HepG2 (cell line): Measurements from ENCODE around the gene RAD23A. TPM values are rescaled to one million over a fixed set of nuclear protein-coding genes. Genes with fewer than 3 reads are reported as not detected.

Source experiments
- GATAD1 ChIP-seq: IDR thresholded peaks from 2 replicates; pipeline ENCODE4 v1.6.1; 2016; ENCODE audit warnings: missing genetic modification reagents, missing compliant biosample characterization
- NKX3-1 ChIP-seq: sonication (generic); formaldehyde crosslinking; IDR thresholded peaks from 2 replicates; pipeline ENCODE4 v1.5.0; 2020; ENCODE audit warnings: missing genetic modification reagents
- PCBP1 ChIP-seq: fragments of 200-400 bp; formaldehyde crosslinking; IDR thresholded peaks from 2 replicates; pipeline ENCODE4 v1.6.1; 2017; ENCODE audit warnings: mild to moderate bottlenecking, low read depth, low read length, borderline replicate concordance
- POGK ChIP-seq: sonication (generic); formaldehyde crosslinking; conservative IDR thresholded peaks from 2 replicates; pipeline ENCODE4 v1.8.0; 2022; ENCODE audit warnings: mild to moderate bottlenecking, moderate library complexity, missing genetic modification reagents
- REST ChIP-seq, 2 experiments: IDR thresholded peaks; 2 replicates each; pipeline ENCODE4 v1.6.1; 2011 to 2012; ENCODE audit warnings: low read length in 2 of 2, borderline replicate concordance in 1 of 2, low read depth in 1 of 2, mild to moderate bottlenecking in 1 of 2, moderate library complexity in 1 of 2
- STAT6 ChIP-seq: sonication (generic); formaldehyde crosslinking; IDR thresholded peaks from 2 replicates; pipeline ENCODE4 v1.4.0; 2020; ENCODE audit warnings: missing genetic modification reagents, mild to moderate bottlenecking, borderline replicate concordance
- TBP ChIP-seq: sonication (generic); formaldehyde crosslinking; IDR thresholded peaks from 2 replicates; pipeline ENCODE4 v1.5.0; 2020; ENCODE audit warnings: missing genetic modification reagents
- ZBTB3 ChIP-seq: sonication (generic); formaldehyde crosslinking; IDR thresholded peaks from 2 replicates; pipeline ENCODE4 v1.4.0; 2020; ENCODE audit warnings: low read depth, mild to moderate bottlenecking, moderate library complexity, missing genetic modification reagents, borderline replicate concordance
- ZFP41 ChIP-seq: sonication (generic); formaldehyde crosslinking; IDR thresholded peaks from 2 replicates; pipeline ENCODE4 v1.4.0; 2020; ENCODE audit warnings: mild to moderate bottlenecking, missing genetic modification reagents, borderline replicate concordance
- ZFP82 ChIP-seq: sonication (generic); formaldehyde crosslinking; IDR thresholded peaks from 2 replicates; pipeline ENCODE4 v1.5.1; 2020; ENCODE audit warnings: mild to moderate bottlenecking, missing genetic modification reagents, borderline replicate concordance
- ZNF333 ChIP-seq: sonication (generic); formaldehyde crosslinking; IDR thresholded peaks from 2 replicates; pipeline ENCODE4 v1.4.0; 2020; ENCODE audit warnings: mild to moderate bottlenecking, missing genetic modification reagents, borderline replicate concordance
- ZNF432 ChIP-seq: sonication (generic); formaldehyde crosslinking; IDR thresholded peaks from 2 replicates; pipeline ENCODE4 v1.5.0; 2020; ENCODE audit warnings: missing genetic modification reagents, mild to moderate bottlenecking, borderline replicate concordance
- ZNF567 ChIP-seq: sonication (generic); formaldehyde crosslinking; IDR thresholded peaks from 2 replicates; pipeline ENCODE4 v1.8.1; 2023; ENCODE audit warnings: mild to moderate bottlenecking, missing genetic modification reagents, borderline replicate concordance
- ZNF614 ChIP-seq: IDR thresholded peaks from 2 replicates; pipeline ENCODE4 v1.6.1; 2018; ENCODE audit warnings: missing biosample characterization, missing genetic modification reagents, inconsistent platforms, borderline replicate concordance
- polyA plus RNA-seq, 8 experiments: library from polyadenylated mRNA; depleted of rRNA in 3 of 8; stranded (reverse) in 7 of 8; unstranded in 1 of 8; fragments of >200 nt; fragmentation: Illumina TruSeq in 4 of 8; extraction: Trizol in 4 of 8; gene quantifications; 2 replicates each; pipeline versions ENCODE4 v1.2.1 to v1.2.3, GENCODE V29; 2011 to 2016; ENCODE audit warnings: low read depth in 4 of 8, missing spikeins in 1 of 8, mixed read lengths in 1 of 8; ENCODE audit not compliant: insufficient read depth in 1 of 8
- total RNA-seq, 5 experiments: library from RNA; depleted of rRNA; stranded (reverse); fragments of >200 nt; fragmentation: Illumina TruSeq; extraction: Trizol; gene quantifications; 2 replicates each; pipeline ENCODE4 v1.2.3, GENCODE V29; 2016; ENCODE audit warnings: low read depth in 1 of 5
- TF ChIP-seq, protein P1 (sequence below): sonication (generic); formaldehyde crosslinking; IDR thresholded peaks from 2 replicates; pipeline ENCODE4 v1.4.0; 2020; ENCODE audit warnings: low read depth, missing genetic modification reagents

The RAD23A gene
- total and polyA plus RNA-seq, 2 of the 13 experiments (the other 11 are each of a cell fraction or from before 2014, with no cell fraction given) = 42.5 to 54.2 TPM

- TF ChIP-seq, protein P1, sequence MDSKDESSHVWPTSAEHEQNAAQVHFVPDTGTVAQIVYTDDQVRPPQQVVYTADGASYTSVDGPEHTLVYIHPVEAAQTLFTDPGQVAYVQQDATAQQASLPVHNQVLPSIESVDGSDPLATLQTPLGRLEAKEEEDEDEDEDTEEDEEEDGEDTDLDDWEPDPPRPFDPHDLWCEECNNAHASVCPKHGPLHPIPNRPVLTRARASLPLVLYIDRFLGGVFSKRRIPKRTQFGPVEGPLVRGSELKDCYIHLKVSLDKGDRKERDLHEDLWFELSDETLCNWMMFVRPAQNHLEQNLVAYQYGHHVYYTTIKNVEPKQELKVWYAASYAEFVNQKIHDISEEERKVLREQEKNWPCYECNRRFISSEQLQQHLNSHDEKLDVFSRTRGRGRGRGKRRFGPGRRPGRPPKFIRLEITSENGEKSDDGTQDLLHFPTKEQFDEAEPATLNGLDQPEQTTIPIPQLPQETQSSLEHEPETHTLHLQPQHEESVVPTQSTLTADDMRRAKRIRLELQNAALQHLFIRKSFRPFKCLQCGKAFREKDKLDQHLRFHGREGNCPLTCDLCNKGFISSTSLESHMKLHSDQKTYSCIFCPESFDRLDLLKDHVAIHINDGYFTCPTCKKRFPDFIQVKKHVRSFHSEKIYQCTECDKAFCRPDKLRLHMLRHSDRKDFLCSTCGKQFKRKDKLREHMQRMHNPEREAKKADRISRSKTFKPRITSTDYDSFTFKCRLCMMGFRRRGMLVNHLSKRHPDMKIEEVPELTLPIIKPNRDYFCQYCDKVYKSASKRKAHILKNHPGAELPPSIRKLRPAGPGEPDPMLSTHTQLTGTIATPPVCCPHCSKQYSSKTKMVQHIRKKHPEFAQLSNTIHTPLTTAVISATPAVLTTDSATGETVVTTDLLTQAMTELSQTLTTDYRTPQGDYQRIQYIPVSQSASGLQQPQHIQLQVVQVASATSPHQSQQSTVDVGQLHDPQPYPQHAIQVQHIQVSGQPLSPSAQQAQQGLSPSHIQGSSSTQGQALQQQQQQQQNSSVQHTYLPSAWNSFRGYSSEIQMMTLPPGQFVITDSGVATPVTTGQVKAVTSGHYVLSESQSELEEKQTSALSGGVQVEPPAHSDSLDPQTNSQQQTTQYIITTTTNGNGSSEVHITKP (CRISPR knock-in tag) = no peak
- TF ChIP-seq NKX3-1 (CRISPR knock-in tag) (0 out of 2 replicates have a peak, but pooled peaks have one; percentile 33), ZNF614 (CRISPR knock-in tag) (peak; percentile 26; the same call in 1 of the 2 replicates), POGK (peak; percentile 71), ZNF567 (CRISPR knock-in tag) (no peak), ZBTB3 (CRISPR knock-in tag) (0 out of 2 replicates have a peak, but pooled peaks have one; percentile 40), REST (IDR thresholded peaks at IDR 0.05; ENCODE audit: borderline replicate concordance in 1 of 2, low read depth in 1 of 2, low read length in 2 of 2) (peak in 1 of 2 experiments; percentile 68; a peak in 1 of 4 replicates), ZFP41 (CRISPR knock-in tag) (no peak), ZNF432 (CRISPR knock-in tag) (no peak), ZFP82 (CRISPR knock-in tag) (0 out of 2 replicates have a peak, but pooled peaks have one; percentile 57), GATAD1 (CRISPR knock-in tag) (peak; percentile 90), STAT6 (CRISPR knock-in tag) (no peak), TBP (CRISPR knock-in tag) (no peak), PCBP1 (no peak; the same call in 1 of the 2 replicates), ZNF333 (CRISPR knock-in tag) (no peak)
These were observed 7.5 kb upstream of the RAD23A start, which contains the start of gene CALR (continued) for GRCh38 chr19:12937927-12938778.
